ENCODE data around the gene CTRB1. TPM values are rescaled to one million over a fixed set of nuclear protein-coding genes. Genes with fewer than 3 reads are reported as not detected.

CTRB1 gene
- polyA plus RNA-seq (ENCODE audit: insufficient read length in 4 of 4) = under 1 TPM in 2 of 4 donors, not detected in 2; 0.13 to 0.20 TPM

DNA sequence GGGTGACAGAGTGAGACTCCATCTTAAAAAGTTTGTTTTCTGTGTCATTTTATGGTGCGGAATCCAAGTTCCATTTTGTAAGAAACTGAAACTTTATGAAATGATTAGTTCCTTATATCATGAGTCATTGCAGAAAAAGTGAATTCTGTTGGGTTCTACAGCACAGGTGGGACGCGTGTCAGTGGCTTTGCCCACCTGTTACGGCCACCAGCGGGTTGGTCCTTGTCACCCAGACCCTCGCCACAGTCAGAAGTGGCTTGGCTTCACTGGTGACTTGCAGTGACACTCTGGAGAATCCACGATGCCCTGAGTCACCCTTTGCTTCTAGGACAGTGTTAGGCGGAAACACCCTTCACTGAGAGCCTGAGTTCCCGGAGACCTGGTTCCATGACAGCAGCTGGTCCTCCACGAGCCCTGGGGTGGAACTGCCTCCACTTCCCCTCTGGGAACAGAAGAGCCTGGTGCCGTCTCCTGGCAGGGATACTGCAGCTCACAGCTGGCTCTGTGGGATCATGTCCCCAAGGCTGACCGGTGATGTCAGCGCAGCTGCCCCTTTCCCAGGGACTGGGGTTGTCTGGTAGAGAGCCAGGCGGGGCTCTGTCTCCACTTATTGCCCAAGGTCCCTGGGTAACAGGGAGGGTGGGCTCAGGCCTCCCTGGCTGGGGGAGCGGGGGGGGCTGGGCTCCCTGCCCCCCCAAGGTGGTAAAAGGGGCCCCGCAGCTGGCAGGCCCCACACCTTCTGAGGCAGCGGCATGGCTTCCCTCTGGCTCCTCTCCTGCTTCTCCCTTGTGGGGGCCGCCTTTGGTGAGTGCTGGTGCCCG, at the start of gene CTRB1:
CTRB1 (plus strand) TSS at position 733 of the 821 bp plus-strand sequence; CDS start at position 753, 20 bp downstream.
- no peak for DNase-seq (ENCODE audit: low read depth in 4 of 4, low spot score in 2 of 4)

GRCh38 chr16:75169899-75170405, 48.8 kb upstream of the CTRB1 start:
- no peak for DNase-seq (ENCODE audit: low read depth in 4 of 4, low spot score in 2 of 4)

GRCh38 chr16:75172578-75172977, 46.2 kb upstream of the CTRB1 start:
- DNase-seq (ENCODE audit: low read depth in 4 of 4, low spot score in 2 of 4) = no peak

DNA sequence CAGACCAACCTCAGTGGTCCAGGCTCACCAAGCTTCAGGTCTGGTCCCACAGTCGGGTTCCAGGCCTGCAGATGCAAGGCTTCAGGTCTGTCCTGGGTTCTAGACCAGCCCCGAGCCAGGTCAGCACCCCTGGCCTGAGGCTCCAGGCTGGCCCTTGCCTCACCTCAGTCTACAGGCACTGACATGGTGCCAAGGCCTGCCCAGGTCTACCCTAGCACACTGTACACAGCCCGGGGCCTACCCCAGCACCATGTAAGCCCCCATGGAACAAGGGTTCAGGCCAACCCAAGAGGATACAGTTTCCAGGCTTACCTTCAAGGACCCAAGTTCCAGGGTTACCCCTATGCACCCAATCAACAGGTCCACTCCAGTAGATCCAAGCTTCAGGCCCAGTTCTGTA, 43.7 kb upstream of the CTRB1 start:
- no peak for DNase-seq (ENCODE audit: low read depth in 4 of 4, low spot score in 2 of 4)

DNA sequence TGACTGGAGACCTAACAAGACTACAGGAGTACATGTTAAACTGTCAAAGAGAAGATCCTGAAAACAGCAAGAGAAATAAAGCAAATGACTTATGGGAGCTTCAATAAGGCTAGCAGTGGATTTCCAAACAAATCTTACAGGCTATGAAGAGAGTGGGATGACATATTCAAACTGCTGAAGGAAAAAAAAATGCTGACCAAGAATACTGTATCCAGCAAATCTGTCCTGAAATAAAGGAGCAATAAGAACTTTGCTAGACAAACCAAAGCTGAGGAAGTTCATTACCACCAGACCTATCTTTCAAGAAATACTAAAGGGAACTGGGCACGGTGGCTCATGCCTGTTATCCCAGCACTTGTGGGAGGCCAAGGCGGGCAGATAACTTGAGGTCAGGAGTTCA, 41.9 kb upstream of the CTRB1 start:
- DNase-seq (ENCODE audit: low read depth in 4 of 4, low spot score in 2 of 4) = no peak

- no peak for DNase-seq (ENCODE audit: low read depth in 4 of 4, low spot score in 2 of 4)
Measured at GRCh38 chr16:75179208-75179607, 39.6 kb upstream of the CTRB1 start.

GRCh38 chr16:75181630-75182029, 37.2 kb upstream of the CTRB1 start:
- DNase-seq (ENCODE audit: low read depth in 4 of 4, low spot score in 2 of 4) = no peak

GRCh38 chr16:75188832-75189477, 29.8 kb upstream of the CTRB1 start:
- DNase-seq (ENCODE audit: low read depth in 4 of 4, low spot score in 2 of 4) = no peak

GRCh38 chr16:75189638-75190245, 29.0 kb upstream of the CTRB1 start:
- no peak for DNase-seq (ENCODE audit: low read depth in 4 of 4, low spot score in 2 of 4)

- no peak for DNase-seq (ENCODE audit: low read depth in 4 of 4, low spot score in 2 of 4)
Measured at GRCh38 chr16:75192606-75193264, 26.1 kb upstream of the CTRB1 start.

DNA sequence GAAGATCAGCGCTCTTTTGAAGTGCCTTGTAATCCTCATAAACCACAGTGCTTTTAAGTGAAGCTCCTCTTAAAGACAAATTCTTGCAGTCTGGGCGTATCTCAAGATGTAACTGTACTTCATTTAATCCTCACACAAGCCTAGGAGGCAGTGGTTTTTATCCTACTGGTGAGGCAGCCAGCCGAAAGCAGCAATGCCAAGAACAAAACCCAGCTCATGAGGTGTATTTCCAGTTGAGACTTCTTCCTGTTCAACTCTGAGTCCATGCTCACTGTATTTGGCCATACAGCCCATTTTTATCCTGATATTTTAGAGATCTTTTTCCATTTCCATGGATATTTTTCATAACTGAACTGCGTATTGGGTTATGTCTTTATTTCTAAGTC, 25.5 kb upstream of the CTRB1 start:
- DNase-seq (ENCODE audit: low read depth in 4 of 4, low spot score in 2 of 4) = no peak

DNA sequence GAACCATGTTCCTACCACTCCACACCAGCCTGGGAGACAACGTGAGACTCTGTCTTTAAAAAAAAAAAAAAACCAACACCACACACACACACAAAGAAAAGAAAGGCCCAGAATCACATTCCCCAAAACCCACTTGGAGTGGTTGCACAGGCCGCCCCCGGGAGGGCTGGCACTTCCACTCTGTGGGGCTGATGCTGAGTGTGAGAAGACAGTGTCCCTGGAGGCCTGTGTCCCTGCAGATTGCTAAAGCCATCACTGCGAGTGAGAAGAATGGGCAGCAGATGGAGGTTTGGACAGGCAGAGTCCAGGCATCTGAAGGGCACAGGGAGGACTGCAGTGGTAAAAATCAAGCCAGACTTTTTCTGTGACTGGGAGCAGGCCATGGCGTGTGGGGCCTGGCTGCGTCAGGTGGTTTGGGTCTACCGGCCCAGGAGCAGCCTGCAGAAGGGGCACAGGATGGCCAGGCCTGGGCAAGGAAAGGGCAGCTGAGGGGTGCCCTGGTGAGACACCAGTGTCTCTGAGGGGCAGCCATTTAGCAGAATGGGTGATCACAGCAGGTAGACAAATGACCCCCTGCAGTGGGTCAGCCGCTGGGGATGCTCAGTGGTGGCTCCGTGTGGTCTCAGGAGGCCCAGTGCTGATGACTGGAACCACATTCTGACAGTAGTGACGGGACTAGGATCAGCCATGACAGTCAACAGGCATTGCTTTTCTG, 24.9 kb upstream of the CTRB1 start:
- no peak for DNase-seq (ENCODE audit: low read depth in 4 of 4, low spot score in 2 of 4)

DNA sequence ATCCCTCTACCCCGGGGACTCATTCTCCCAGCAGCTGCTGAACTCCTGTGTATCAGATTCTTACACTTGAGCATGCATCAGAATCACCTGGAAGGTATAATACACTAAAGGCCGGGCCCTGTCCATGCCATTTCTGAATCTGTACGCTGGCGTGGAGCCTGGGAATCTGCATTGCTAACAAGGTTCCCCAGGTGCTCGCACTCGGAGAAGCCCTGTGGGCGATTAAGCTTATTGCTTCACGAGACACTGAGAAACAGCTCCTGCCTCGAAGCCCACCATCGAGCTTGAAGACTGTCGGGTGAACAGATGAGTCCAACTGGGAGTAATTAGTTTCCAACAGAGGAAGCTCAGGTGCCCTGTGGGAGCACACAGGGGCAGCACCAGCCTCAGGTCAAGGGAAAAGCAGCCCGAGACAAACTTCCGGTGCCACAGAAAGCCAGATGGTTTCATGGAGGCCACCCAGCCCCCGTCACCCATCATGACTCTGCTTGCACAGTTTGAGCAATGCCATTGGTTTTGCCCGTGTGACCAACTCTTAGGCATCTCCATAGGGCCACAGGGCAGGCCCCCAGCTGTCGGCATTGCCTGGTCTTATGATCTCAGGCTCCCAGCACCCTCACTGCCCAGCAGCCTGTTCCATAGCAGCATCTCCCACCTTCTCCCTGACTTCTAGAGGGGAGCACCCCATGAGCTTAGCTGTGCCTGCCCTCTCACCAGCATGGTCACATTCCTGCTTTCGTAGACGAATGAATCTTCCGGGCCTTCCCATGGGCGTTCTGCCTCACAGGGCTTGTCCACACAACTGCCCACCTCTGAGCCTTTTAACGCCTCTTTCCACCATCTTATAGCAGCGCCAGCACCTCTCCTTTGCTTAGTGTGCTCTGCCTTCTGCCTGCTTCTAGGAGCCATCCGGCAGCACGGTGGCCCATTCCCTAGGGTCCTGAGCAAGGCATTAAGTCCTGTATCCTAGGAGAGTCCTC, 22.7 kb upstream of the CTRB1 start:
- DNase-seq (ENCODE audit: low read depth in 4 of 4, low spot score in 2 of 4) = no peak

GRCh38 chr16:75196836-75197235, 22.0 kb upstream of the CTRB1 start:
- DNase-seq (ENCODE audit: low read depth in 4 of 4, low spot score in 2 of 4) = no peak

DNA sequence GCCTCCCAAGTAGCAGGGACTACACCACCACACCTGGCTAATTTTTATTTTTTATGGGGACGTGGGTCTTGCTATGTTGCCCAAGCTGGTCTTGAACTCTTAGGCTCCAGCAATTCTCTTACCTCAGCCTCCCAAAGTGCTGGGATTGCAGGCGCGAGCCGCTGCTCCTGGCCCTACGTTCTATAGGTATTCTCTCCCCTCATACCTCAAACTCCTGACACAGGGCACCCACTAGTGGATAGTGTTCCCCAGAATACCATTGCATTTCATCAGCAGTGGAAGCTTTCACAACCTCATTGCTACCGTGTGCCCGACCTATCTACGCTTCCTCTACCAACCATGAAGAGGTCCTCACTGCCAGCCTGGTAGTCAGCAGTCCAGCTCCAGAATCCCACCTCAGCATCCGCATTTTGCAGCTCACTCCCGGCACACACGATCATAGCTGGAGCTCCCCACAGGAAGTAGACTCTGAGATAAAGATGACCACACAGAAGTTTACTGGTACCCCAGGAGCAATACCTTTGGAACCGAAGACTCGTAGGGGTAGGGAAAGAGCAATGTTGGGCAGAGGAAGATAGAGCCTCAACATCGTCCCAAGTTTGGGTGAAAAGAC, 21.2 kb upstream of the CTRB1 start:
- no peak for DNase-seq (ENCODE audit: low read depth in 4 of 4, low spot score in 2 of 4)

DNA sequence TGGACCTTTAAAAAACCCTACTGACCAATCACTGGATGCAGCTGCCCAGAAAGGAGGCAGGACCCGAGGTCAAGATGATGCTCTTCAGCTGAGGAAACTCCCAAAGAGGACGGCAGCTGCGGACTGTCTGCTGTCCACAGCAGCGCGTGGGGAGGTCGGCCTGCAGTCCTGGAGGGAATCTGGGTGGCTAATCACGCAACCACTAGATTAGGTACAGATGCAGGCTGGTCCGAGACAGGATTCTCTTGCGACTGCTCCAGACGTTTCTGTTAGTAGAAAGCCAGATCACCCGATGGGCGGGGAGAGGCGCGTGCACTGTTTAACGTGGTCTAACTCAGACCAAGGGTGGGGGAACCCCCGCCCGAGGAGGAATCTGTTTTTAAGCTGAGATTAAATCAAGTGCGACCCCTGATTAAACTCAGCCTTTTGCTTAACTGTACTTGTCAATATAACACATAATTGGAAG, 20.6 kb upstream of the CTRB1 start:
- no peak for DNase-seq (ENCODE audit: low read depth in 4 of 4, low spot score in 2 of 4)

DNA sequence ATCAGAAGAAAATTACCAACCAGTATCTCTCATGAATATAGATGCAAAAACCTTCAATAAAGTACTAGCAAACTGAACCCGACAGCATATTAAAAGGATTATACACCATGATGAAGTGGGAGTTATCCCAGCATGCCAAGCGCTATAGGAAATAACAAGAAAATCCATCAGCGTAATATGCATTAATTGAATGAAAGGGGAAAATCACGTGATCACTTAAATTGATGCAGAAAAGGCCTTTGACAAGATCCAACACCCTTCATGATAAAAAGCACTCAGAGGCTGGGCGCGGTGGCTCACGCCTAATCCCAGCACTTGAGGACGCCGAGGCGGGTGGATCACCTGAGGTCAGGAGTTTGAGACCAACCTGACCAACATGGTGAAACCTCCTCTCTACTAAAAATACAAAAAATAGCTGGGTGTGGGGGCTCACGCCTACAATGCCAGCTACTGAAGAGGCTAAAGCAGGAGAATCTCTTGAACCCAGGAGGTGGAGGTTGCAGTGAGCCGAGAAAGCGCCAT, 16.7 kb upstream of the CTRB1 start:
- no peak for DNase-seq (ENCODE audit: low read depth in 4 of 4, low spot score in 2 of 4)

GRCh38 chr16:75203096-75203495, 15.7 kb upstream of the CTRB1 start:
- DNase-seq (ENCODE audit: low read depth in 4 of 4, low spot score in 2 of 4) = no peak

Measured in left renal cortex interstitium (tissue), 4 donors.